Measurements from ENCODE around the gene HLA-DOB.

- no peak for TF ChIP-seq CTCF (IDR thresholded peaks at IDR 0.05; ENCODE audit: borderline replicate concordance, extremely low read depth, low read length, poor library complexity, severe bottlenecking)
- no peak for TF ChIP-seq EZH2 (IDR thresholded peaks at IDR 0.05; ENCODE audit: borderline replicate concordance, low read depth, low read length, severe bottlenecking)
These were observed 36.2 kb upstream of the HLA-DOB start for GRCh38 chr6:32852844-32853540.
